HG03159 (cell line): Measurements from ENCODE around the gene UGT3A2.

Source experiments
- ATAC-seq: cut with Tn5 transposase; IDR thresholded peaks from one replicate; pipeline ENCODE4 v1.9.1; 2021; ENCODE audit warnings: mild to moderate bottlenecking, moderate library complexity; ENCODE audit not compliant: unreplicated experiment

UGT3A2 gene

DNA sequence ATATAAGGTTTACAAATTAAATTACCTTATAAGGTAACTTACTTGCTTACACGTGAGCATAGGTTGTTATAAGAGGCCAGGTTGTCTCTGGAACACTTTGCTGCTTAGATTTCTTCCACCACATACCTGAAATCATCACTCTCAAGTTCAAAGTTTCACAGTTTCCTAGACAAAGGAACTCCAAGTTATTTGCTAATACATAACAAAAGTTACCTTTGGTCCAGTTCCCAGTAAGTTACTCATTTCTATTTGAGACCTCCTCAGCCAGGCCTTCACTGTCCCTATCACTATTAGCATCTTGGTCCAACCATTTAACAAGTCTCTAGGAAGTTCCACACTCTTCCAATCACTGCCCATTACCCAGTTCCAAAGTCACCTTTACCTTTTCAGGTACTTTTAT lies 57.0 kb downstream of the UGT3A2 start:
- no peak for ATAC-seq

DNA sequence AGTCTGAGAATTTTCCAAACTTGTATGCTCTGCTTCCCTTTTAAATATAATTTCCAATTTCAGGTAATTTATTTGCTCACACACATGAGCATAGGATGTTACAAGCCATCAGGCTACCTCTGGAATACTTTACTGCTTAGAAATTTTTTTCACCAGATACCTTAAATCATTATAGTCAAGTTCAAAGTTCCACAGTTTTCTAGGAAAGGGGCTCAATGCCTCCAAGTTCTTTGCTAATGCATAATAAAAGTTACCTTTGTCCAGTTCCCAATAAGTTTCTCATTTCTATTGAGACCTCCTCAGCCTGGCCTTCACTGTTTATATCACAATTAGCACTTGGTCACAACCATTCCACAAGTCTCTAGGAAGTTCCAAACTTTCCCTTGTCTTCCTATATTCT lies 59.3 kb downstream of the UGT3A2 start:
- no peak for ATAC-seq

DNA sequence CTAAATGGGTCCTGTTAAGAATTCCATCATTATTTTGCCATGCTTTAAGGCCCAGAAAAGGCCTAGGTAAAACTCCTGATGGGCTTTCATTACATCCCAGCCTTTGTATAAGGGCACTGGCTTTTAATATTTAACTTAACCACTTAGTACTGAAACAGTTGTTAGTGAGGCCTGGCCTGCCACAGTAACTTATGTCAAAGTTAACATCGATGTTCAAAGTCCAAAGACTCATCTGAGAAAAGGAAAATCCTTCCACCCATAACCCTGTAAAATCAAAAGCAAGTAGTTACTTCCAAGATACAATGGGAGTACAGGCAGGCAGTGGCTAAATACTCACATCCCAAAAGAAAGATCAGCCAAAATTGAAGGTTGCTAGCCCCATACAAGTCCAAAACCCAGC lies 60.5 kb downstream of the UGT3A2 start:
- no peak for ATAC-seq

DNA sequence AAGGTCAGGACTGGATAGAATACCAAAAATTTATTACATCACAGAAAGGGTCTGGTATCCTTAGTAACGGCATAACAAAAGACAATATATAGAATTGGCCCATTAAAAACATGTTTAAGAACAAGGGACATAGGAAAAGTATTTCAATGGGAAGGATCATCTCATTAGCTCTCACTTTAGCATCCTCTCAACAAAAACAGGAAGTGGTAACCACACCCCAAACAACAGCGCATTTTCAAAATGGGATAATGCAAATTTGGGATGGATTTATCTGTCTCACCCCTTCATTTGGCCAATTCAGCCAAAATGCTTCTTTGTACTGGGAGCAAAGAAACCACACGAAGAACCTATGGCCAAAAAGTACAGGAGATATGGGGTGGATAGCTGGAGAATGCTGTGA lies 65.7 kb downstream of the UGT3A2 start:
- ATAC-seq = no peak

DNA sequence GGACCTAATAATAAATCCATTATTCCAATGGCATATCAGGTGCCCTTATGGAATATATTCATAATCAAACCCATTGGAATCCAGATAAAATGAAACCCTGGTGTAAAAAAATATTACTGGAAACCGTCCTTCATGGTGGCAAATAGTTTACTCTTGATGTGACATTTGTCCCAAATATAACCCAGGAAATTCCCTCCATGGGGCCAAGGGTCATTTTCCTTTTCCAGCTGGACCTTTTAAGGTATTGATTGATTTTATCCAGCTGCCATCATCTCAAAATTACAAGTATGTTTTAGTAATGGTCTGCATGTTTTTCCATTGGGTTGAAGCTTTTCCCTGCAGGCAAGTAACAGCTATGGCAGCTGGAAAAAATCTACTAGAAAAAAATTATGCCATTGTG lies 67.1 kb downstream of the UGT3A2 start:
- no peak for ATAC-seq

DNA sequence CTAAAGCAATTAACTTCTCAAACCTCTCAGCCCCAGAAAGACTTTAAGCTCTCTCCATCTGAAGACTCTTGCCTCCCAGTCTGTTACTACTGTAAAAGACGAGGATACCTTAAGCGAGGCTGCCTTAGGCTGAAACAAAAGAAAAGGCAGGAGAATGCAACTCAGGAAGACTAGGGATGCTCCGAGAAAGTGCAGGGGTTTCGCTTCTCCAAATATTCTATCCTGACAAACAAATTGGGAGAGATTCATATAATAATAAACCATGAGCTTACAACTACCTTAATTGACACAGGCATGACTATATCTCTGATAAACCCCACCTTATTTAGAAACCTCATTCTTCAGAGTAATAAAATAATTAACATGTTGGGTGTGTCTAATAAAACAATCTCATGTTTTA lies 70.6 kb downstream of the UGT3A2 start:
- ATAC-seq = no peak

DNA sequence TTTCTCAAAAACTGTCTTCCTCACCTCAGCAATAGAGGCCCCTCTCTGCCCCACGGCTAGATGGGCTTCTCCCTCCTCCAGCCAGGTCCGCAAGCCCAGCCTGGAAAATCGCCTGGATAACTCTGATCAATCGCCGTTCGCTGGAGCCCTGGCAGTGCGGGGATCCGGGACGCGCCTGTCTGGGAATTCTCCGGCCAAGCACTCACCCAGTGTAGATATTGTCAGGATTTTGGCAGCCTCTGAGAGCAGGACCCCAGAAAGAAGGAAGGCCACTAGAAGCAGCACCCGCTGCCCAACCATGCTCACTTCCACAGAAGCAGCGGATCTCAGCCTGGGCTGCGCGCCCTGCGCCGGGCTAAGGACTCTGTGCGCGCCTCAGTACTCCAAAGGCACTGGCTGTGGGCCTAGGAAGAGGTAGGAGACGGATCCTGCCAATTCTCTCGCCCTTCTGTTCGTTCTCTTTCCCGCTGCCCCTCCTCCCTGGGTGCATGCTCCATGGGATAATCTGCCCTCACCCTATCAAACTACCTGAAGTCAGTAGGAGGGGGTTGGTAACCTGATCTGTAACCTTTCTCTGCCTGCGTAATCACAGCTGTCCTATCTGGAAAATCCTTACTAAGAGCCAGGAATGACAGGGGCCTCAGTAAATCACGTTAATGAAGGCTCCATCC lies 75.6 kb downstream of the UGT3A2 start, which contains the start of gene UGT3A1:
UGT3A1 (minus strand) TSS at position 450 of the 671 bp plus-strand sequence; CDS start at position 300, 150 bp downstream.
- ATAC-seq = no peak

DNA sequence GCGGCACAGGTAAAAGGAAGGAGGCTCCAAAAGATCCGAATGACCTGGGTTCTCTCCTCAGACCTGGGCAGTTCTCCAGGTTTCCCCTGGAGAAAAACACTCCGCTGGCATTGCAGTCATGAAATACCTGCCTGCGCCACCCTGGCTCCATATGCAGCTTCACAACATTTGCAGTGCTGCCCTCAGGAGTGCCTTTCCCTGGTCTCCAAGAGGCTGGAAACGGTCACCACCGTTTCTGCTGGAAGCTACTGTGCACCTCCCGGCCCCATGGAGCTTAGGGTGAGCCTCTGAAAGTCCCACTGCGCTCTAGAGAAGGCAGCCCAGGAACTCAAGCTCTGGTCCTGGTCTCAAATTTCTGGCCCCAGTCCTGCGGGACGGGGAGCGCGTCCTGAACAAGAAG lies 76.2 kb downstream of the UGT3A2 start:
- ATAC-seq = no peak

DNA sequence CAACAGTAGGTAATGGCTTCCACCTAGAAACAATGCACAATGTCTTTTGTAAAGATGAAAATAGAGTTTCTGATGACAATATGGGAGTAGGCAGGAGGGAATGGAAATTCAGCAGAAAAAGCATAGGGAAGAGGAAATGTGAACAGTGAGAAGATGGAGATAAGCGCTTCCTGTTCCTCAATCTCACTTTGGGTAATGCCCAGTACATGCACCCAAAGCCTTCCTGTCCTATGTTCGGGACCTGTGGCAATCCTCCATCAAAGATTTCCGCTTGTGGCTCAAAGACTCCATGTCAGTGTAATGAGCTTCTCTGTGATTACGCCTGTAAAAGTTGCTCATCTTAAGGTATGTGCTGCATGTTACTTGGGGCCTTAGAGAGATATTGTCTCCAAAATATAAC lies 78.2 kb downstream of the UGT3A2 start:
- ATAC-seq = no peak

DNA sequence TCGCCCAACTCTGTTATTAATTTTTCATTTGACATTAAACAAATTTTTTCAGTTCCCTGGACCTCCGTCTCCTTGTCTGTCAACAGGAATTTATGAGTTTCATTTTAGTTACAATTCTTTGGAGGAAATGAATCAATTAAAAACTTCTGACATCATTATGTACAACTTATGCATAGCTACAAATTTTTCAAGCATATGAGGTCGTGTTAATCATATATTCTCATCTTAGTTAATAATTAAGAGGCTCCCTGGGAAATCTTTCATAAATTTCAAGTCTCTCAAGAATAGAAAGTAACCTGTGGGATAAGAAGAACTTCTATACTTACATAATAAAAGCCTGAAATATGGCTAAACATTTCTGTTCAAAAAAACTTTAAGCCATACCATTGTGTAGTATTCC lies 78.9 kb downstream of the UGT3A2 start:
- ATAC-seq = no peak
